Testis (tissue), 2 donors: ENCODE results near the gene FLACC1.

ENCODE experiments used
- CTCF ChIP-seq, 3 experiments: fragments of 450-650 bp in 2 of 3; fragments of 200-600 bp in 1 of 3; sonication (generic) in 1 of 3; IDR thresholded peaks; one replicate each; pipeline ENCODE4 v1.5.1; 2016 to 2019; ENCODE audit warnings: antibody characterized with exemption in 3 of 3, mild to moderate bottlenecking in 2 of 3, moderate library complexity in 1 of 3
- POLR2A ChIP-seq: fragments of 450-650 bp; IDR thresholded peaks from one replicate; pipeline ENCODE4 v1.6.1; 2017; ENCODE audit warnings: antibody characterized with exemption, mild to moderate bottlenecking, moderate library complexity

GRCh38 chr2:201246280-201246679 lies 110.9 kb downstream of the FLACC1 start:
- TF ChIP-seq CTCF (IDR thresholded peaks at IDR 0.05), result no peak
- TF ChIP-seq POLR2A, result no peak
